Urinary bladder (tissue), 4 donors: ENCODE data around the gene ERC2. TPM values are rescaled to one million over a fixed set of nuclear protein-coding genes. Genes with fewer than 3 reads are reported as not detected.
"Not testable (repeated sequence)": the region's sequence is repeated elsewhere in the genome, so short reads cannot be mapped to it uniquely, and the experiment has no call there.

ENCODE experiments used
- DNase-seq: peaks from one replicate; pipeline ENCODE4 v3.0.0-alpha.2; 2015; ENCODE audit errors: extremely low spot score
- H3K27ac ChIP-seq: one replicate; pipeline ENCODE4 v1.5.1; 2013; ENCODE audit warnings: low read depth, mild to moderate bottlenecking, moderate library complexity
- H3K36me3 ChIP-seq: one replicate; pipeline ENCODE4 v1.6.1; 2013; ENCODE audit warnings: mild to moderate bottlenecking, moderate library complexity; ENCODE audit not compliant: insufficient read depth
- H3K4me1 ChIP-seq: one replicate; pipeline ENCODE4 v1.6.1; 2013; ENCODE audit warnings: mild to moderate bottlenecking, moderate library complexity; ENCODE audit not compliant: insufficient read depth
- H3K4me3 ChIP-seq: one replicate; pipeline ENCODE4 v1.5.1; 2013; ENCODE audit warnings: low read depth, low read length
- WGBS: extraction: QIAGEN DNeasy Blood & Tissue Kit; methylation state at CpG from one replicate; pipeline ENCODE4 v1.1.7; 2013; 5-methylcytosine and 5-hydroxymethylcytosine counted together
- polyA plus RNA-seq: library from polyadenylated mRNA; stranded (reverse); fragments of 200-250 nt; gene quantifications from one replicate; pipeline ENCODE4 v1.2.3, GENCODE V29; 2013
- total RNA-seq: library from RNA; depleted of rRNA; stranded (reverse); fragments of >200 nt; gene quantifications from one replicate; pipeline ENCODE4 v1.2.3, GENCODE V29; 2014
- donor health status: healthy with polysubstance abuse.
- donor health status: healthy.

The ERC2 gene
- total and polyA plus RNA-seq, 2 donors, result 0.49 to 3.0 TPM

GRCh38 chr3:55505102-55505501, 963.2 kb downstream of the ERC2 start:
- WGBS, result 53% methylated on average over 6 of the region's 6 CpGs
- not testable (repeated sequence) for DNase-seq, H3K4me3 ChIP-seq, H3K36me3 ChIP-seq, H3K27ac ChIP-seq, H3K4me1 ChIP-seq

GRCh38 chr3:55501905-55502304, 966.4 kb downstream of the ERC2 start:
- 90% methylated on average over 3 of the region's 3 CpGs for WGBS
- DNase-seq, result no peak
- Histone ChIP-seq H3K36me3 (no peaks in the 10 kb centered on the region), H3K27ac (no peak overlapping the region), H3K4me3 (no peak overlapping the region), H3K4me1 (no peaks in the 10 kb centered on the region)

- Histone ChIP-seq H3K36me3 (no peaks in the 10 kb centered on the region), H3K27ac (no peak overlapping the region), H3K4me1 (no peaks in the 10 kb centered on the region), H3K4me3 (no peak overlapping the region)
- DNase-seq, result no peak
- WGBS, result 74% methylated on average over 5 of the region's 5 CpGs
Measured at GRCh38 chr3:55500555-55501330, 967.5 kb downstream of the ERC2 start.

GRCh38 chr3:55498520-55498919, 969.7 kb downstream of the ERC2 start:
- 83% methylated on average over 4 of the region's 4 CpGs for WGBS

GRCh38 chr3:55497250-55497649, 971.0 kb downstream of the ERC2 start:
- no peak overlapping the region for H3K4me3 ChIP-seq
- no peaks in the 10 kb centered on the region for H3K36me3 ChIP-seq
- H3K27ac ChIP-seq, result no peak overlapping the region
- no peak for DNase-seq
- no peaks in the 10 kb centered on the region for H3K4me1 ChIP-seq

More at GRCh38 chr3:55498520-55498919, 969.7 kb downstream of the ERC2 start:
- no peak overlapping the region for H3K4me3 ChIP-seq
- no peak for DNase-seq
- no peaks in the 10 kb centered on the region for H3K4me1 ChIP-seq
- no peaks in the 10 kb centered on the region for H3K36me3 ChIP-seq
- H3K27ac ChIP-seq, result no peak overlapping the region

- Histone ChIP-seq H3K4me3 (no peak overlapping the region), H3K27ac (no peak overlapping the region), H3K36me3 (no peaks in the 10 kb centered on the region), H3K4me1 (peaks cover 1% of the 10 kb centered on the region)
- WGBS, result 84% methylated on average over 2 of the region's 2 CpGs
- no peak for DNase-seq
Measured at GRCh38 chr3:55494976-55495375, 973.3 kb downstream of the ERC2 start.

GRCh38 chr3:55492976-55493375, 975.3 kb downstream of the ERC2 start:
- Histone ChIP-seq H3K4me3 (no peak overlapping the region), H3K27ac (no peak overlapping the region), H3K4me1 (peaks cover 1% of the 10 kb centered on the region), H3K36me3 (no peaks in the 10 kb centered on the region)
- DNase-seq, result no peak
- 87% methylated on average over 5 of the region's 5 CpGs for WGBS

GRCh38 chr3:55491296-55491816, 976.9 kb downstream of the ERC2 start:
- Histone ChIP-seq H3K4me1 (peaks cover 1% of the 10 kb centered on the region), H3K36me3 (no peaks in the 10 kb centered on the region), H3K27ac (no peak overlapping the region), H3K4me3 (no peak overlapping the region)
- no peak for DNase-seq
- 23% methylated on average over 7 of the region's 7 CpGs for WGBS

- Histone ChIP-seq H3K4me3 (no peak overlapping the region), H3K27ac (no peak overlapping the region), H3K4me1 (peaks cover 1% of the 10 kb centered on the region), H3K36me3 (no peaks in the 10 kb centered on the region)
- WGBS, result 34% methylated on average over 3 of the region's 3 CpGs
- DNase-seq, result no peak
Measured at GRCh38 chr3:55490276-55490913, 977.9 kb downstream of the ERC2 start.

GRCh38 chr3:55489798-55490132, 978.5 kb downstream of the ERC2 start:
- WGBS, result 14% methylated on average over 17 of the region's 17 CpGs
- no peak for DNase-seq
- Histone ChIP-seq H3K36me3 (no peaks in the 10 kb centered on the region), H3K4me3 (no peak overlapping the region), H3K27ac (no peak overlapping the region), H3K4me1 (peaks cover 1% of the 10 kb centered on the region)

GRCh38 chr3:55488398-55489055, 979.7 kb downstream of the ERC2 start:
- DNase-seq, result peak; percentile 75
- no peaks in the 10 kb centered on the region for H3K36me3 ChIP-seq
- peak overlapping the region; percentile 67 for H3K4me3 ChIP-seq
- WGBS, result 1% methylated on average over 30 of the region's 30 CpGs
- H3K4me1 ChIP-seq, result peaks cover 1% of the 10 kb centered on the region
- no peak overlapping the region for H3K27ac ChIP-seq

- DNase-seq, result no peak
- Histone ChIP-seq H3K27ac (peak overlapping the region; percentile 69), H3K4me3 (peak overlapping the region; percentile 67), H3K4me1 (peaks cover 1% of the 10 kb centered on the region), H3K36me3 (no peaks in the 10 kb centered on the region)
- under 1% methylated on average over 71 of the region's 71 CpGs for WGBS
Measured at GRCh38 chr3:55487381-55488241, 980.7 kb downstream of the ERC2 start.

GRCh38 chr3:55486857-55487380, 981.3 kb downstream of the ERC2 start, which contains the start of gene WNT5A:
Gene WNT5A (minus strand): TSS chr3:55487306. CDS start chr3:55486985, 321 bp downstream.
- no peaks in the 10 kb centered on the region for H3K36me3 ChIP-seq
- H3K4me1 ChIP-seq, result peaks cover 1% of the 10 kb centered on the region
- peak within 1 kb of the TSS; percentile 67 for H3K4me3 ChIP-seq
- WGBS, result under 1% methylated on average over 52 of the region's 52 CpGs
- H3K27ac ChIP-seq, result peak within 1 kb of the TSS; percentile 72
- no peak for DNase-seq
